GM18951 (cell line): ENCODE data around the gene ANKRD6.

Experiments used
- POLR2A ChIP-seq: IDR thresholded peaks from 4 replicates; pipeline ENCODE4 v1.6.1; 2011; ENCODE audit warnings: mild to moderate bottlenecking; ENCODE audit not compliant: insufficient read length, insufficient read depth; ENCODE audit errors: extremely low read depth
- in situ Hi-C: fragments of 300-500 bp; cut with MboI; formaldehyde crosslinking; loops from one replicate; pipeline ENCODE4 v1.12.0; 2022; ENCODE audit warnings: low sequenced_read_pairs, mixed read lengths, inconsistent platforms; ENCODE audit not compliant: unreplicated experiment

Gene ANKRD6

DNA sequence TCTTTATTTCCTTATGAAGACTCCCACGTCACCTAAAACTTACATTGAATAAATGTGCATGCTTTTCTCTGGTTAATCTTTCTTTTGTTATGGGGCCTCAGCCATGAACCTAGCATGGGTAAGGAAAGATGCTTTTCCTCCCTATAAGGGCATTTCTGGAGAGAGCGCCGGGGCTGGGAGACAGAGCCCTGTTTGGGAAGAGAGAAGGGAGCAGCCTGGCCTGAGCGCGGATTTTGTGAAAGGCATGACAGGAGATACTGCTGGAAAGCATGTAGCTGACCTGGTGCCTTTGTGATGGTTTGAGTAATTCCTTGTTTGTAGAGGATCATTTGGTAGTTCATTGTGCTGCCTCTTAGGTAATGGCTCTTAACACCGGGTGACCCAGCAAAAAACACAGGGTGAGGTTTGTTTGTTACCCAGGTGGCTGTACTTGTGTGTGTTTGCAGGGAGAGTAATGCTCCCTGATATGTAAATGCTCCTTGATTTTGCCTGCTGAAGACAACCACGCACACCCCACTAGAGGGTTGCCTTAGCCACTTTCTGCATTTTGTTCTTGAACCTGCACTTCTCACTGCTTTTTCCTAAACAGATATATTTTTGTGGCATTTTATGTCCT, 59.2 kb downstream of the ANKRD6 start:
- in situ Hi-C loops: no loop called here
- TF ChIP-seq POLR2A: no peak

- in situ Hi-C loops: no loop called here
These were observed 61.3 kb downstream of the ANKRD6 start for GRCh38 chr6:89494131-89494793.

GRCh38 chr6:89495961-89496535, 63.1 kb downstream of the ANKRD6 start:
- in situ Hi-C loops: no loop called here
- TF ChIP-seq POLR2A: no peak

More at GRCh38 chr6:89494131-89494793, 61.3 kb downstream of the ANKRD6 start:
- no peak for TF ChIP-seq POLR2A

DNA sequence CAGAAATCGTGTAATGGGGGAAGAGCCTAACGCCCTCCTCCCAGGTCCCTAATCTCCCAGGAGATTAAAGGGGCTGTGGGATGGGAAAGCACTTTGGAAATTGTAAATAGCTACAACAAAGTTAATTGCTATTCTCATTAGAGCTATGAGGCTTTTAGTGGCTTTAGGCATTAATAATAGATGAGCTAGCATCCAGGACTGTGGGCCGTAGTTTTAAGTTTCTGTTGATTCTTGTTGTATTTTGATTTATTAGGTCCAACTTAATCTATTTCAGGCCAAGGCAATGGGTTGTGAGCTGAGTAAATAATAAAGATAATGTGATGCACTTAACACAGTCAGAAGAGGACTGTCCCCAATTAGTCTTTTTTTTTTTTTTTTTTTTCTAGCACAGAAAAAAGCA, 67.7 kb downstream of the ANKRD6 start:
- no peak for TF ChIP-seq POLR2A
- in situ Hi-C loops: no loop called here

DNA sequence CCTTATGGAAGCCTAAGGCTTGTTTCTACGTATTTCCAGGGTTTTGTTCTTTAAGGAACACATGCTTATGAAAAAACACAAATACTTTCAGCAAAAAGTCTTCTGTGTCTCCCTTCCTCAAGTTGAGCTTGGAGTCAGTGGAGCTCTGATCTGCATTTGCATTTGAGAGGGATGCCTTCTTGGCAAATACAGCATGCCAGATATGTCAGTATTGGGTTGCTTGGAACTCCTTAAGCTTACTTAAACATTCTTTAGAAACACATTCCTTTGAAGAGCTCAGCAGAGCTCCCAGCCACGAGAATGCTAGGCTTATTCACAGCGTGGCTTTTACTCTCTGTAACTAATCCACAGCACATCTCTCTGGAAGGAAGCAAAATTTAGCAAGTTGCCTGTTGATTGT, 68.3 kb downstream of the ANKRD6 start:
- in situ Hi-C loops: no loop called here

DNA sequence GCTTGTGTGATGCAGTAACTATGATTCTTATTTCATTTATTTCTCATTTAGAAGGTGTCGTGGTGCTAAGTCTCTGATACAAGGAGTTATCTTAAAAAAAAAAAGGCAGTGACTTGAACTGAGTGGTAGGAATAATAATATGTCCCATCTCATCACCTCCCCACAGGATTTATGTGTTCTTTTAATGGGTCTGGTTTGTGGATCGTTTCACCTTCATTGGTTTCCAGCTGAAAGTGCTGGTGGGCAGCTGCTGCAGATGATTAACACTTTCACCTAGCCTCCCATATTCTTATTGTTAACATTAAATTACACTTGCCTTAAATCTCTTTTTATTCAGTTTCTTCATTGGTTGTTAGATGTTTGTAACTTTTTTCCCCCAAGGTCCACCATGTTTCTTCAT, 68.8 kb downstream of the ANKRD6 start:
- TF ChIP-seq POLR2A: no peak
- in situ Hi-C loops: no loop called here

More for the DNA sequence above, 68.3 kb downstream of the ANKRD6 start:
- no peak for TF ChIP-seq POLR2A

GRCh38 chr6:89503641-89504040, 70.7 kb downstream of the ANKRD6 start:
- TF ChIP-seq POLR2A: no peak
- in situ Hi-C loops: no loop called here

DNA sequence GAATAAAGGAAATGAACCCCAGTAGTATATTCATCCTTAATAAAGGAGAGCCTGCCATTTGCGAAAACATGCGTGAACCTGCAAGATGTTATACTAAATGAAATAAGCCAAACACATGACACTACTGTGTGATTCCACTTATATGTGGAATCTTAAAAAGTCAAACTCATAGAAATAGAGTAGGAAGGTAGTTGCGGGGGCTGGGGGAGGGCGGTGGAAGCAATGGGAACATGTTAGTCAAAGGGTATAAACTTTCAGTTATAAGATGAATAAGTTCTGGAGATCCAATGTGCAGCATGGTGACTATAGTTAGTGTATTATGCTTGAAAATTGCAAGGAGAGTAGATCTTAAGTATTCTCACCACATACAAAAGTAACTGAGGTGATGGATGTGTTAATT, 72.9 kb downstream of the ANKRD6 start:
- in situ Hi-C loops: no loop called here

GRCh38 chr6:89506716-89507617, 74.0 kb downstream of the ANKRD6 start:
- no peak for TF ChIP-seq POLR2A
- in situ Hi-C loops: no loop called here

More for the DNA sequence above, 72.9 kb downstream of the ANKRD6 start:
- TF ChIP-seq POLR2A: no peak

- in situ Hi-C loops: no loop called here
- no peak for TF ChIP-seq POLR2A
These were observed 76.0 kb downstream of the ANKRD6 start for GRCh38 chr6:89508755-89509563.

DNA sequence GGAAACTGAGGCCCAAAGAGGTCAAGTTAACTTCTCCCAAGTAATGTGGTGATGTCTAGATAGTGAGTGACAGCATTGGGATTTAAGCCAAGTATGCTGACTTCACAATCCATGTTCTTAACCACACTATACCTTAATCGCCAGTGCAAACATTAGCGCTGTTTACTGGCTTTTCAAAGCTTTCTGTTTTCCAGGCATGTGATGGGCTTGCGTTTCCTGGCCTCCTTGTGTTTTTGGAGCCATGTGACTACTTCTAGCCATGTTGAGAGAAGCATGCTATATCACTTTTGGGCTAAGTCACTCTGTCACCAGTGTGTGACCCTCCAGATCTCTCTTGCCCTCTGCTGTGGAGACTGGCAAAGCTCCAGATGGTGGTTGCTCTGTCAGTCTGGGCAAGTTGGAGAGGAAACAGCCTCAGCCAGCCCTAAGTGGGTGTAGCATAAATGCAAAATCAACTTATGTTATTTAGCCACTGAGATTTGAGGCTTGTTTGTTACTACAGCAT, 76.9 kb downstream of the ANKRD6 start:
- no peak for TF ChIP-seq POLR2A
- in situ Hi-C loops: no loop called here

GRCh38 chr6:89510393-89510792, 77.4 kb downstream of the ANKRD6 start:
- in situ Hi-C loops: no loop called here
- TF ChIP-seq POLR2A: no peak

DNA sequence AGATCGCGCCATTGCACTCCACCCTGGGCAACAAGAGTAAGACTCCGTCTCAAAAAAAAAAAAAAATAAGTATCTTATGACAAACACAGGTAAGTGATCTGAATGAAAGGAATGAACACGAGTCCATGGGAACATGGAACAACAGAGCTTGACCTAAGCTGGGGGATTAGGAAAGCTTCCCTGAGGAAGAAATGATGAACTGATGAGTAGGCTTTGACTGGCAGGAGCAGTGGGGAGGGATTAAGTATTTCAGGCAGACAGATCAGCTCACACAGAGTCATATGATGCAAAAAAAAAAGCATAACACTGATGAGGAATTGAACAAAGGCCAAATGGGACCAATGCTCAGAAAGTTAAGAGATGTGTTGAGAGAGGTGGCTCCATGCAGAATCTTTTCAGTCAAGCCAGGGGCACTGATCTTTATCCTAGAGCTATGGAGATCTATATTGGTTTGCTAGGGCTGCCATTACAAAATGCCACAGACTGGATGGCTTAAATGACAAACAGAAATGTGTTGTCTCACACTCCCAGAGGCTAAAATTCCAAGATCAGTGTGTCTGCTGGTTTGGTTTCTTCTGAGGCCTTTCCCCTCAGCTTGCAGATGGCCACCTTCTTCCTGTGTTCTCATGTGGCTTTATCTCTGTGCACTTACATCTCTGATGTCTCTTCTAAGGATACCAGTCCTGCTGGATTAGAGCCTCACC, 85.6 kb downstream of the ANKRD6 start:
- TF ChIP-seq POLR2A: no peak
- in situ Hi-C loops: no loop called here
